Endothelial cell of hepatic sinusoid (primary cell): ENCODE measurements around the gene HDGF.

Experiments
- in situ Hi-C: cut with HindIII; loops from 2 replicates; pipeline ENCODE4 v1.10.0; 2017; ENCODE audit warnings: low sequenced_read_pairs

Gene HDGF

DNA sequence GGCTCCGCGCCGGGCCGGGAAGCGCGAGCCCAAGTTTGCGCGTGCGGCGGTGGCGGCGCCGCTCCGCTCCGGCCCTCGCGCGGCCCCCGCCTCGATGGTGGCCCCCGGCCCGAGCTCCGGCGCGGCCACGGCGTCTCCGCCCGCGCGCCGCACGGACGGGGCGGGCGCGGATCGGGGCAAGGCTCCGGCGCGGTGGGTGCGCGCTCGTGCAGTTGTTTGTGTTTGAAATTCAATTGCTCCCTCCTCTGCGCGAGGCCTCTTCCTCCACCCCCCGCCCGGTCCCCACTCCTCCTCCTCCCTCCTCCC, at the start of gene HDGF:
Gene HDGF (minus strand): TSS at position 225 of the 306 bp plus-strand sequence. CDS start 246 bp downstream, outside the sequence.
- in situ Hi-C loops: no loop called here

DNA sequence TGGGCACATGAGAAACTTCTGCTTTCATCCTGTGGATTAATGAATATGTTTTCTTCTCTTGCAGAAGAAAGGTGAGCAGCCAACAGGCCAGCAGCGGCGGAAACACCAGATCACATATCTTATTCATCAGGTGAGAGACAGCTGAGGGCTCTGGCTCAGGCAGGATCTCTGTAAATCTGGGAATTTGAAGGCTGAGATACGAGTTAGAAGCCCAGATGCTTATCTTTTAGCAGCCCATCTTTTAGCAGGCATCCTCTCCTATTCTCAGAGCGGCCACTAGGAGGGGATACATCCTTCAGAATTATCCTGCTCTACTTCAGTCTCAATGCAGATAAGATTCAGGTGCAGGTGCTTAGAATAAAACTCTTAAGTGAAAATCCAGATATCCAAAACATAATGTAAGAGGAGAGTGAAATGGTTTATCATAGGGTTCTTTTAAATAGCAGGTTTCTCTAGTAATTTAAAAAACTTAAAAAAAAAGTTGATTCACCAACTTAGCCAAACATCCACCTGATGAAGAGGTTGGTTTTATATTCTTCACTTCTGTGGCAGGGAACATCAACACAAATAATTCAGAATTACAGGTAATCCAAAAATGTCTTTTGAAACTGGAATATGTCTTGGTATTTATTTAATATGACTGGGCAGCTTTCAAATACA, 45.9 kb upstream of the HDGF start:
- in situ Hi-C loops: no loop called here

DNA sequence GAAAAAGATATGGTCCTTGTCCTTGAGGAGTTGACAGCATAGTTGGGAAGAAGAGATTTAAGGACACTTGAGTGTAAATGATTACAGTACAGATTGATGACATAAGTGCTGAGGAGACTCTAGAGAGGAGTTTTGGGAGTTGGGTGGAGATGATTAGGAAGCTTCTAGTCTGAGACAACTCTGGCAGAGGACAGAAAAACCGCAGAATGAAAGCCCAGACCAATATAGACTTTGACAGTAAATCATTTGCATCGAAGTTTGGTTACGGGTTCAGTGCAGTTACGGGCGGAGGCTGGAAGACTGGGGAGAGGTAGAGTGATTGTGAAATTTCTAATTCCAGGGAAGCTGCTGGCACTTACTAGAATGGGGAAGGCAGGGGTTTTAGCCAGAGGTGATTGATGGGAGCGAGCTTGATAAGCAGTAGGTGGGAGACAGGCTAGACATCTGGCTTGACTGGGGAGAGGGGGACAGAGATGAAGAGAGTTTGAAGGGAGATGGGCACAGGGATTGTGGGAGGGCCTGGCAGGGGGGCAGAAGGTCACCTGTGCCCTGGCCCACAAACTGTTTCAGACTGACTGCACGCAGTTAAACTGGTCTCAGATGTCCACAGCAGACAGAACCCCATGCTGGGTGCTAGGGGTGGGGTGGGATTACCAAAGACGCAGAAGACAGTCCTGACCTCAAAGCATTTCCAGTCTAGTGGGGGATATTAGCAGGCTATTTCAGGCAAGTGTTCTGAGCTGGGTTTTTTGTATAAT, 45.0 kb upstream of the HDGF start:
- in situ Hi-C loops: no loop called here

DNA sequence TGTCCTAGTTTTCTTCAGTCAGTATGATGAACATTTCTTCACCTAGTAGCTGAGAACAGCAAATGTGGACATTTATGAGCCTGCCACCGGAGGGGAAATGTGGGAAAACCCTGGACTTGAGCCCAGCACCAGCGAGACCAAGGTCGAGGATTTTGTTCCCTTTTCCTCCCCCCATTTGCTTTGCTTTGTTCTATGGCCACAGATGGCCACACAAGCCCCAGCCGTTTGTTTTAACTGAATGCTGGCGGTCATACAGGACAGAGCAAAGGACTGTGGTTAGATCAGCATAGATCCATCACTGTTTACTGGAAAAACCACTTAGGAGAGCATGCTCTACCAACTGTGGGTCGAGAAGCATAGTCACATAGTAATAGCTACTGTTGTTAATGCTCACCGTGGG, 44.3 kb upstream of the HDGF start:
- in situ Hi-C loops: no loop called here

DNA sequence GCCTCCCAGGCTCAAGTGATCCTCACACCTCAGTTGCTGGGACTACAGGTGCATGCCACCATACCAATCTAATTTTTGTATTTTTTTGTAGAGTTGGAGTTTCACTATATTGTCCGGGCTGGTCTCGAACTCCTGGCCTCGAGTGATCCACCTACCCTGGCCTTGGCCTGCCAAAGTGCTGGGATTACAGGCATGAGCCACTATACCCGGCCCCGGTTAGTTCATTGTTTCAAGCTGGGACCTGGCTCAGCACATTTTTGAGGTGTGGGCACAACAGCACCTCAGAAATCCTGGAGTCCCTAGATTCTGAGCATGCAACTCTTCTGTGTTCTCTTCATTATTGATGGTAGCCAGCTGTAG, 43.9 kb upstream of the HDGF start:
- in situ Hi-C loops: no loop called here

DNA sequence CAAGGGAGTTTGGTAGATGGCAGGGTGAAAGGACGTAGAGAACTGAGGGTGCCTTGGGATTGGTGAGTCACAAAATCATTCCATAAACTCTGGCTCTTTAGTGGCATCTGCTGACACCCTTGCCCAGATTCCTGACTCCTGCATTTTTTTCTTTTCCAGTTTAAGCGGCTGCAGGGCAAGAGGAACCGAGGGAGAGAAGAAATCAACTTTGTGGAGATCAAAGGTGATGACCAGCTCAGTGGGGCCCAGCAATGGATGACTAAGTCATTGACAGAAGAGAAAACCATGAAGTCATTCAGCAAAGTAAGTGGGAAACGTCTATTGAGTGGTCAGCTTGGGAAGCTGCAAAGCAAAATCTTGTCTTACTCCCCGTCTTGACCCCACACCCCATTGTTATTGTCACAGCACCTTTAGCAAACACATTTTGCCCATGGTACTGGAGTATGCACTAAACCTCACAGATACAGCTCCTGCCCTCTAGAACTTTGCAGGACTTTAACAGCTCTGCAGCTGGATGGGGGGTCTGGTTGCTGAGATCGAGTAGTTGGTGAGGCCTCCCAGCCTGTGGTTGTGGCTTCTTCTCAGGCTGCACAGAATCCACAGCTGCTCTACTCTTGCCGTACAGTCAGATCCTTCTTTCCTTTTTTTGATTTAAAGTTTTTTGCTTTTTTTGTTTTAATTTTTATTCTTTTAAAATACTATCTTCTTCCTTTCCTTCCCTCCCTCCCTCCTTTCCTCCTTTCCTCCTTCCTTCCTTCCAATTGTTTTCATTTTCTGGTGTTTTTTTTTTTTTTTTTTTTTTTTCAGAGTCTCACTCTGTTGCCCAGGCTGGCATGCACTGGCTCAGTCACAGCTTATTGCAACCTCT, 43.3 kb upstream of the HDGF start:
- in situ Hi-C loops: no loop called here

DNA sequence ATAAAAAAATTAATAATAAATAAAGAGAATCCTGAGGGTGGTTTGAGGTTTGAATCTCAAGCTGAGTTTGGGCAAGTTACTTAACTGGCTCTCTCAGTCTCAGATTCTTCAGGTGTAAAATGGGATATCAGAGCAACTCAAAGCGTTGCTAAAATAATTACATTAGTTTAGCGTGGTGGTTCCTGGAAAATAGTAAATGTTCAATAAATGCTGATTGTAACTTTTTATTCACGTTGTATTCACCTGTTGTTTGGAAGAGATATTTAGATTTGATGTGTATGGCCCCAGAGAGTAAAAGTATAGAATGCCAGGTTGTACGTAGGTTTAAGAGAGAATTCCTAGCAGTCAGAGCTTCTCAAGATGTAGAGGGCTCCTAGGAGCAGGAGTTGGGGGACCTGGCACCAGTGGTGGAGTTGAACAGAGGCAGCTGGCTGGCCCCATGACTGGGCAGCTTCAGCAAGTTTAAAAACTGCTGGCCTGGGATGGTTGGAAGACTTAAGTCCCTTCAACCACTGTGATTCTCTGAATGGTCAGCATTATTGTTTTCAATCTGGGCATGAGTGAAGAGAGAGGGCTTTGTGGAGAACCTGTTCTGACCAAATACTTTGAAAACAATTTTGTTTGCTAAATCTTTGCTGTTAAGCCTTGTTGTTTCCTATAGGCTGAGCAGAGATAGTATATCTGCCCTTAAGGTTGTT, 38.3 kb upstream of the HDGF start:
- in situ Hi-C loops: no loop called here

DNA sequence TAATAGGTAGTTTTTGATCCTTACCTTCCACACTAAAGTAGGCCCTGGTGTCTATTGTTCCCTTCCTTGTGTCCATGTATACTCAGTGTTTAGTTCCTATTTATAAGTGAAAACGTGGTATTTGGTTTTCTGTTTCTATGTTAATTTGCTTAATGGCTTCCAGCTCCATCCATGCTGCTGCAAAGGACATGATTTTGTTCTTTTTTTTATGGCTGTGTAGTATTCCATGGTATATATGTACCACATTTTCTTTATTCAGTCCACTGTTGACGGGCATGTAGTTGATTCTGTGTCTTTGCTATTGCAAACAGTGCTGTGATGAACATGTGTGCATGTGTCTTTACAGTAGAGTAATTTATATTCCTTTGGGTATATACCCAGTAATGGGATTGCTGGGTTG, 36.7 kb upstream of the HDGF start:
- in situ Hi-C loops: no loop called here

DNA sequence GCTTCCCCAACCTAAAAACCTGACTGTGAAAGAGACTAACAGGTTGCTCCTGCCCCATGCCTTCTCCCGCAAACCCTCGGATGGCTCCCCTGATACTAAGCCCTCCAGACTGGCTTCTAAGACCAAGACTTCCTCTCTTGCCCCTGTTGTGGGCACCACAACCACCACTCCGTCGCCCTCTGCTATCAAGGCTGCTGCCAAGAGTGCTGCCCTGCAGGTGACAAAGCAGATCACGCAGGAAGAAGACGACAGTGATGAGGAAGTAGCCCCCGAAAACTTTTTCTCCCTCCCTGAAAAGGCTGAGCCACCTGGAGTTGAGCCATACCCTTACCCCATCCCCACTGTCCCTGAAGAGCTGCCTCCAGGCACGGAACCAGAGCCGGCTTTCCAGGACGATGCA, 35.2 kb upstream of the HDGF start:
- in situ Hi-C loops: no loop called here

DNA sequence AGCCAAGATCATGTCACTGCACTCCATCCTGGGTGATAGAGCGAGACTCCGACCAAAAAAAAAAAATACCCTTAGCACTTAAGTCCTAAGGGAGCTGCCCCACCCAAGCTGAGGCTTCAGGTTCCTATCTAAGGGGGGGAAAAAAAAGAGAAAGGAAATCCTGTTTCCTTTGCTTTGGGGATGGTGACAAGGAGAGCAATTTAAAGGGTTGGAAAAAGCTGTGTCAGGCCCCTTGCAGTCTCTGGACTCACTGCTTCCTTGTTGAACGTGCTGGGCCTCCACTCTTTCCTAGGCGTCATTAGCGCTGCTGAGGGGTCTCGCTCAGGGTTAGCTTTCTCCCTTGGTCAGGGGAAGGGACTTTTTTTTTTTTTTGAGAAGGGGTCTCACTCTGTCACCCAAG, 34.0 kb upstream of the HDGF start:
- in situ Hi-C loops: no loop called here

DNA sequence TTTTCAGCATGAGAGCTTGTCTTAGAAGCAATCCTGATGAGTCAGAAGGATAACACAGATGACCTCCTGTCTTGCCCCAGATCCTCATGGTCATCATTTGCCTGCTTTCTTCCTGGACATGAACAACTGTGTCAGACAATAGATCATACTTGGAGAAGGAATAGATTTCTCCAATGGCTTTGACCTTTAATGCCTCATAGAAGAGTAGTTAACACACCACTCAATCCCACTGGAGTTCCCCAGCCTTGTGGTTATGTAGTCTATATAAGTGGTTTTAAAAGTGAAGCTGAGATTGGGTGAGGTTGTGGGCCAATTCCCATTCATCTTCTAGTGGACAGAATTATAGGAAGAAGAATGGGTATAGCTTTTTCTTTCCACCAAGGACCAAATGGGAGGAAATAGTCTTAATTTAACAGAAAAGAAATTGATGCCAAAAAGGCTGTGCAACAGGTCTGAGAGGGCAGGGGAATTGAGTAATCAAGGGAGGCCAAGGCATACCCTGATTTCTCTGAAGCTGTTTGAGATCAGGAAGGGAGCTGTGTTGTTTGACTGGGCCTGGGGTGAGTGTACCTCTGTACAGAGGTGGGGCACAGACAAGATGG, 30.2 kb upstream of the HDGF start:
- in situ Hi-C loops: no loop called here

DNA sequence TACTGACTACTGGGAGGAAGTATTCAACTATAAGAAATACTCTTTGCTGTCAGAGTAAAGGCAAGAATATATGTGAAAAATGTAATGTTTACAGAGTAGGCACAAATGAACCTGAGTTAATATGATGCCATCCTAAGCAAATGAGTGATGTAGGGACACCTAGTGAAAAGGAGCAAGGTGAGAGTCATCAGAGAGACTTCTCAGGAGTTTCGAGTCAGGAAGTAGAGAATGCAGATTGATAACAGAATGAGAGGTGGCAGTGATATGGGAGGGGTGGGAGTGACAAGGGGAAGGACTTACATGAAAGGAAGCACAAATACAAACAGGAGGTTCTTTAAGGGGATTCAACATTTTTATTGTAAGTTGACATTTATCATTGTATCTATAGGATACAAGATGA, 26.1 kb upstream of the HDGF start:
- in situ Hi-C loops: no loop called here

DNA sequence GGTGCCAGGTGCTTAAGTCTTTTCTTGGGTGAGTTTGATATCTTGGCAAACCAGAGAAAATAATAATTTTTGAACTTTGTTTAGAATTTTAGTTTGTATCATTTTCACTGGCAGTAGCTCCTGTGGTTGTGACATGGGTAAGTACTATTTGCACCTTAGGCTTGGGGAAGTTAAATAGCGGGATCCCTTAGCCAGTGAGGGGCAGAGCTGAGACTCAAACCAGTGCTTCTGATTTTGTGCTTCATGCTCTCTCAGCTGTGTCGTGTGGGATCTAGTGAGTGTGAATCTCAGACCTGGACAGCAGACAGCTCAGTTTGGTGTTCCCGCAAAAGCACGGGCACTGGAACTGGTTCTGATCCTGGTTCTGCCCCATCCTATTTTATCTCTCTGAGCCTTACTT, 25.5 kb upstream of the HDGF start:
- in situ Hi-C loops: no loop called here

DNA sequence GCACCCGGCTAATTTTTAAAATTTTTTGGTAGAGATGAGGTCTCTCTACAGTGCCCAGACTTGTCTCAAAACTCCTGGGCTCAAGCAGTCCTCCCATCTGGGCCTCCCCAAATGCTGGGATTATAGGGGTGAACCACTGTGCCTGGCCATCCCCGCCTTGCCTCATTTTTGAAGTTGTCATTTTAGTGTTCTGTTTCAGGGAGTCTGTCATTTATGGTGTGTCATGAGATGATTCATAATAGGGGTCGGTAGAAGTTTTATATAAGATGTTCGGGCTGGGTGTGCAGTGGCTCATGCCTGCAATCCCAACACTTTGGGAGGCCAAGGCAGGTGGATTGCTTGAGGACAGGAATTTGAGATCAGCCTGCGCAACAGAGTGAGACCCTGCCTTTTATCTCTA, 24.3 kb upstream of the HDGF start:
- in situ Hi-C loops: no loop called here

DNA sequence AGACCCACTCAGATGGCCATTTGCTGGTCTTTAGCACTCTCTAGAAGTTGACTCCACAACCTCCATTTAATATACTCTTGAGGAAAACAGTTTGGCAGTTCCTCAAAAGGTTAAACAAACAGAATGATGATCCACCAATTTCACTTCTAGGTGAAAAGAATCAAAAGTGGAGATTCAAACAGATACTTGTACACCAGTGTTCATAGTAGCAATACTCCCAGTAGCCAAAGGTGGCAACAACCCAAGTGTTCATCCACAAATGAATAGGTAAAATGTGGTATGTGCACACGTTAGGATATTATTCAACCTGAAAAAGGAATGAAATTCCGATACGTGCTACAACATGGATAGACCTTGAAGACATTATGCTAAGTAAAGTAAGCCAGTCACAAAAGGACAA, 22.1 kb upstream of the HDGF start:
- in situ Hi-C loops: no loop called here

DNA sequence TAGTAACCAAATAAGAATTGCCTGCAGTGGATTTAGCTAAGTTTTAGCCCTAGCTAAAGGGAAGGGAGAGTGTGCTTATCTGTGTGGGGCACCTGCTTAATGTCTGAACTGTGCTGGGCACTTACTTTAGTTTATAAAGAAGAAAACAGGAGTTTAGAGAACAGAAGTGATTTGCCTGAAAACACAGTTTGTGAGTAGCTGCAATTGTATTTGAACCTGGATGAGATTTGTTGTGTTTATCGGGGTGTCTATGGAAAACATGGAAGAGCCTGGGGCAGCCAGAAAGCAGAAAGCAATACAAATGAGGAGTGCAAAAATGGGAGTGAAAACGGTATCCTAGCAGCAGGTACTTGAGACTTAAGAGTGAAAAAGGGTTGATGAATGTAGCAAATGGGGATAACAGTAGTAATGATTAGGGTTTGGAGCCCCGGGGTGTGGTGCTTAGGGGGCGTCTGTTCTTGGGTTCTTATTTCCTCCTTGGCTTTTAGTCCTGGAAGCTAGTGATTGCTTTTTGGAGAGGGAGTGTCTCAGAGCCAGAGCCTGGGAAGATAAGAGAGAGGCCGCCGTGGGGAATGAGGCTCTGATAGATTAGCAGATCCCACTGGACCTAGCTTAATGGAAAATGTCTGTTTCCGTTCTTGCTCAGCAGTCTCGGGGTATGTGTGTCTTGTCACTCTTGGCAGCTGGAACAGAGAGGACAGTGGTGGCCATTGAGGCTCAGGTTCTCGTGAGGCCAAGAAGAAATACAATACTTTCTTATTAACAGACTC, 21.4 kb upstream of the HDGF start:
- in situ Hi-C loops: no loop called here

DNA sequence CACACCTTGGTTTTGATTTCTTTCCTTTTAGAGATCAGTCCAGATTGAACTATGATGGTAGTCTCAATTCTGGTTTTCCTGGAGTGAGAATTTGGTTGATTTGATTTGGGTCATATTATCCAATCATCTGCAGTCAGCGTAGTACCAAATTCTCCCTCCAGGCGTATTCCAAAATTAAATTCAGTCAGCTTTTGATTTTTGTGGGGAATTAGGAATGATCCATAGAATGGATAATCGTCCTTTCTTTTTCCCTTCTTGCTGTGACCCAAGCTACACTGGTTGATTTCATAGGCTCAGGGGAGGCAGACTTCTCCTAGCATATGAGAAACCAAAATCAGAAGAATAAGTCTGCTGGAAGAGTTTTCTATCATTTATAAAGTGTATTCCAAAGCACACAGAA, 20.7 kb upstream of the HDGF start:
- in situ Hi-C loops: no loop called here

DNA sequence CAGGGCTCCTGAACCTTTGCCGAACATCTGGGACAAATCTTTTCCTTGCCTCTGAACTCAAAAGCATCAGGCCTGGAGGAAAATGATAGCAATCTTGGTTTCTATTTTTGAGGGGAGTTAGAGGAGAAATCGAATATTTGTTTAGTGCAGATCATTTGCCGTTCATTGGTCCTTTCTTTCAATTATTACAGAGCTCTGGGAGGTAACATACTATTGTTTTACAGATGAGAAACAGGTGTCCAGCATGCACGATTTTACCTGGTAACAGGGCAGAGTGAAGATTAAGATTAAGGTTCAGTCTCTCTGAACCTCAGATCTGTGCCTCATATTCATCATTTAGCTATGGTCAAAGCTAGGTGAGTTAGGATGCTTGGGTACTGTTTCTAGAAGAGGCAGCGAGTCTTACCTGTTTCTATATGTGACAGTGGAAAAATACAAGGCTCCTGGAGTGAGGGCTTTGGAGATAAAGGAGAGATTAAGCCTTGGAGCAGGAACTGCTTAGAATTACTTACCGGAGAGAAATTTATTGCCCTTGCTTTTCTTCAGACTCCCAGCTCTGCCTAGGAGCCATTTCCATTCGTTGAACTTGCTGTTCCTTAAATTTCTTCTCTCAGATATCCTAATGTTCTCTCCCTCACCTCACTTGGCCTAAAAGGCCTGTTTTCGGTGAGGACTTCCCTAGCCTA, 17.3 kb upstream of the HDGF start:
- in situ Hi-C loops: no loop called here

DNA sequence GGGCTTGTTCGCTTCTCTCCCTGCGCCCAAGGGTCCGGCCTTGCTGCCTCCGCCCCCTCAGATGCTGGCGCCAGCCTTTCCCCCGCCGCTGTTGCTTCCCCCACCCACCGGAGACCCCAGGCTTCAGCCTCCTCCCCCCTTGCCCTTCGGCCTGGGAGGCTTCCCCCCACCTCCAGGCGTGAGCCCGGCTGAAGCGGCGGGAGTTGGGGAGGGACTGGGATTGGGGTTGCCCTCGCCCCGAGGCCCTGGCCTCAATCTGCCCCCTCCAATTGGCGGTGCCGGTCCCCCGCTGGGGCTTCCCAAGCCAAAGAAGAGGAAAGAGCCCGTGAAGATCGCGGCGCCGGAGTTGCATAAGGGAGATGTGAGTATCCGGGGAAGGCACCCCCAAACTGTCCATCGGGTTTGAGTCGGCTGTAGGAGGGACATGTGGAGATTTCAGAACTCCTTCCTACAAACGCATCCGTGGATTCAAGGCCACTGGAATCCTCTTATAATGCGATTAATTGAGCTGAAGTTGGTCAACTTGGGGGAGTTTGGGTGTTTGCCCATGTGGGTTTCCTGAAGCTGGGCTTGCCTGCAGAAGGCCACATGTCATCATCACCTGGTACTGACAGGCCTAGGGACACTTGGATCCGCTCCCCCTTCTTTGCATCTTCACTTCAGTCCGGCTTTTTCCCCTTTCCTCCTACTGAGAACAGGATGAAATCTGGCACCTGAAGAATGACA, 16.6 kb upstream of the HDGF start:
- in situ Hi-C loops: no loop called here
